Measurements from ENCODE around the gene STAMBPL1.
"Not testable (repeated sequence)": the region's sequence is repeated elsewhere in the genome, so short reads cannot be mapped to it uniquely, and the experiment has no call there.

Gene STAMBPL1

GRCh38 chr10:88879534-88880281 lies at the start of gene STAMBPL1:
Gene STAMBPL1, plus strand, starts transcription at chr10:88880245. Its CDS starts 21,464 bp downstream, at chr10:88901709.
- DNase-seq = peak; percentile 79

- DNase-seq = no peak
These were observed 49.3 kb upstream of the STAMBPL1 start for GRCh38 chr10:88830643-88831268.

- DNase-seq = peak; percentile 45
These were observed 48.3 kb upstream of the STAMBPL1 start for GRCh38 chr10:88831709-88832108.

GRCh38 chr10:88832376-88832775 lies 47.7 kb upstream of the STAMBPL1 start:
- no peak for DNase-seq

- no peak for DNase-seq
These were observed 46.9 kb upstream of the STAMBPL1 start for GRCh38 chr10:88833156-88833555.

- DNase-seq = no peak
These were observed 46.3 kb upstream of the STAMBPL1 start for GRCh38 chr10:88833723-88834122.

GRCh38 chr10:88835096-88835909 lies 44.7 kb upstream of the STAMBPL1 start:
- DNase-seq = peak; percentile 85

- DNase-seq = no peak
These were observed 44.2 kb upstream of the STAMBPL1 start for GRCh38 chr10:88835910-88836221.

GRCh38 chr10:88837632-88838031 lies 42.4 kb upstream of the STAMBPL1 start:
- DNase-seq = not testable (repeated sequence)

GRCh38 chr10:88838766-88839350 lies 41.2 kb upstream of the STAMBPL1 start:
- no peak for DNase-seq

GRCh38 chr10:88840104-88840503 lies 39.9 kb upstream of the STAMBPL1 start:
- no peak for DNase-seq

- no peak for DNase-seq
These were observed 39.2 kb upstream of the STAMBPL1 start for GRCh38 chr10:88840881-88841280.

- DNase-seq = no peak
These were observed 38.5 kb upstream of the STAMBPL1 start for GRCh38 chr10:88841316-88842111.

GRCh38 chr10:88843171-88843570 lies 36.9 kb upstream of the STAMBPL1 start:
- no peak for DNase-seq

GRCh38 chr10:88848499-88848898 lies 31.5 kb upstream of the STAMBPL1 start:
- DNase-seq = no peak

- DNase-seq = no peak
These were observed 30.8 kb upstream of the STAMBPL1 start for GRCh38 chr10:88849234-88849633.

GRCh38 chr10:88850712-88851111 lies 29.3 kb upstream of the STAMBPL1 start:
- DNase-seq = no peak

GRCh38 chr10:88851706-88852105 lies 28.3 kb upstream of the STAMBPL1 start, which contains the start of gene ANKRD22:
Gene ANKRD22, minus strand, starts transcription at chr10:88851844. Its CDS starts 237 bp downstream, at chr10:88851607.
- DNase-seq = no peak

GRCh38 chr10:88852327-88852726 lies 27.7 kb upstream of the STAMBPL1 start:
- DNase-seq = no peak

GRCh38 chr10:88853155-88853881 lies 26.7 kb upstream of the STAMBPL1 start:
- no peak for DNase-seq

- no peak for DNase-seq
These were observed 25.4 kb upstream of the STAMBPL1 start for GRCh38 chr10:88854684-88855083.

GRCh38 chr10:88857831-88858230 lies 22.2 kb upstream of the STAMBPL1 start:
- no peak for DNase-seq
